GM12891 (cell line): ENCODE measurements around the gene RFX2.

ENCODE experiments used
- POLR2A ChIP-seq: IDR thresholded peaks from 2 replicates; pipeline ENCODE4 v1.6.1; 2011; ENCODE audit warnings: low read depth, low read length, control low read depth
- POLR2AphosphoS5 ChIP-seq: IDR thresholded peaks from 2 replicates; pipeline ENCODE4 v1.6.1; 2011; ENCODE audit warnings: low read depth, low read length, control low read depth
- POU2F2 ChIP-seq: IDR thresholded peaks from 2 replicates; pipeline ENCODE4 v1.6.1; 2011; ENCODE audit warnings: low read depth, mild to moderate bottlenecking, control low read depth, low read length, moderate library complexity

DNA sequence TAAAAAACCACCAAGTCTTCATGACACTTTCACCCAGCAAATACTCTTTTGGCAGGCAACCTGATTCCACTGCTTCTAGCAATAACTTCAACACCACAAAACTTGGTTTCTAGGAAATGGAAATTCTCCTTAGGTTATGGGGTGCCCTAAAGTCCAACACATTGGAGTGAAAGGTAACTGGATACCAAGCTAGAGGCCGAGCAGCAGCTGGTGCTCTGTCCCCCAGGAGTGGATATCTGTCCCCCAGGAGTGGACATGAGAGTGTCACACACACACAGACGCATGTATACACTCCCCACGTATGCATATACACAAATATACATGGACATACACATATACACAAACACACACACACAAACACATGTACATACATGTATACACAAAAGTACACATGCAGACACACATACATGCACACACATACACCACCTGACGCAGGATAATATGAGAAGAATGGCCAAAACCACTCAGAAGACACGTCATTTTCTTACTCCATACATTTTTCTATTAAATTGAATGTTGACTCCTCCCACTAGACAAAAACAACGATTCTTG, 50.8 kb downstream of the RFX2 start:
- TF ChIP-seq POU2F2: no peak
- no peak for TF ChIP-seq POLR2AphosphoS5
- TF ChIP-seq POLR2A: no peak
